NCI-H82 (cell line): ENCODE data around the gene ZNF300.
"Not testable (repeated sequence)": the region's sequence is repeated elsewhere in the genome, so short reads cannot be mapped to it uniquely, and the experiment has no call there.

ENCODE experiments used
- DNase-seq: peaks from one replicate; lab custom pipeline; 2025; lab: John Stamatoyannopoulos, UW

The ZNF300 gene

GRCh38 chr5:150845185-150845859 lies 59.5 kb downstream of the ZNF300 start:
- DNase-seq = not testable (repeated sequence)
